GM21367 (cell line): ENCODE measurements around the gene GBF1.
"Not testable (repeated sequence)": the region's sequence is repeated elsewhere in the genome, so short reads cannot be mapped to it uniquely, and the experiment has no call there.

Experiments used
- ATAC-seq: cut with Tn5 transposase; IDR thresholded peaks from one replicate; pipeline ENCODE4 v1.9.1; 2021; ENCODE audit not compliant: unreplicated experiment

GBF1 gene, protein sequence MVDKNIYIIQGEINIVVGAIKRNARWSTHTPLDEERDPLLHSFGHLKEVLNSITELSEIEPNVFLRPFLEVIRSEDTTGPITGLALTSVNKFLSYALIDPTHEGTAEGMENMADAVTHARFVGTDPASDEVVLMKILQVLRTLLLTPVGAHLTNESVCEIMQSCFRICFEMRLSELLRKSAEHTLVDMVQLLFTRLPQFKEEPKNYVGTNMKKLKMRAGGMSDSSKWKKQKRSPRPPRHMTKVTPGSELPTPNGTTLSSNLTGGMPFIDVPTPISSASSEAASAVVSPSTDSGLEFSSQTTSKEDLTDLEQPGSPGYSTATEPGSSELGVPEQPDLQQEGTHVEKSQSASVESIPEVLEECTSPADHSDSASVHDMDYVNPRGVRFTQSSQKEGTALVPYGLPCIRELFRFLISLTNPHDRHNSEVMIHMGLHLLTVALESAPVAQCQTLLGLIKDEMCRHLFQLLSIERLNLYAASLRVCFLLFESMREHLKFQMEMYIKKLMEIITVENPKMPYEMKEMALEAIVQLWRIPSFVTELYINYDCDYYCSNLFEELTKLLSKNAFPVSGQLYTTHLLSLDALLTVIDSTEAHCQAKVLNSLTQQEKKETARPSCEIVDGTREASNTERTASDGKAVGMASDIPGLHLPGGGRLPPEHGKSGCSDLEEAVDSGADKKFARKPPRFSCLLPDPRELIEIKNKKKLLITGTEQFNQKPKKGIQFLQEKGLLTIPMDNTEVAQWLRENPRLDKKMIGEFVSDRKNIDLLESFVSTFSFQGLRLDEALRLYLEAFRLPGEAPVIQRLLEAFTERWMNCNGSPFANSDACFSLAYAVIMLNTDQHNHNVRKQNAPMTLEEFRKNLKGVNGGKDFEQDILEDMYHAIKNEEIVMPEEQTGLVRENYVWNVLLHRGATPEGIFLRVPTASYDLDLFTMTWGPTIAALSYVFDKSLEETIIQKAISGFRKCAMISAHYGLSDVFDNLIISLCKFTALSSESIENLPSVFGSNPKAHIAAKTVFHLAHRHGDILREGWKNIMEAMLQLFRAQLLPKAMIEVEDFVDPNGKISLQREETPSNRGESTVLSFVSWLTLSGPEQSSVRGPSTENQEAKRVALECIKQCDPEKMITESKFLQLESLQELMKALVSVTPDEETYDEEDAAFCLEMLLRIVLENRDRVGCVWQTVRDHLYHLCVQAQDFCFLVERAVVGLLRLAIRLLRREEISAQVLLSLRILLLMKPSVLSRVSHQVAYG (N-terminal part only)

GRCh38 chr10:102245082-102245931 lies at the start of gene GBF1:
Gene GBF1, plus strand, starts transcription at chr10:102245532. Its CDS starts 13,407 bp downstream, at chr10:102258939.
- peak; percentile 86 for ATAC-seq

GRCh38 chr10:102196893-102197292 lies 48.4 kb upstream of the GBF1 start:
- no peak for ATAC-seq

GRCh38 chr10:102198027-102198426 lies 47.3 kb upstream of the GBF1 start:
- ATAC-seq = no peak

DNA sequence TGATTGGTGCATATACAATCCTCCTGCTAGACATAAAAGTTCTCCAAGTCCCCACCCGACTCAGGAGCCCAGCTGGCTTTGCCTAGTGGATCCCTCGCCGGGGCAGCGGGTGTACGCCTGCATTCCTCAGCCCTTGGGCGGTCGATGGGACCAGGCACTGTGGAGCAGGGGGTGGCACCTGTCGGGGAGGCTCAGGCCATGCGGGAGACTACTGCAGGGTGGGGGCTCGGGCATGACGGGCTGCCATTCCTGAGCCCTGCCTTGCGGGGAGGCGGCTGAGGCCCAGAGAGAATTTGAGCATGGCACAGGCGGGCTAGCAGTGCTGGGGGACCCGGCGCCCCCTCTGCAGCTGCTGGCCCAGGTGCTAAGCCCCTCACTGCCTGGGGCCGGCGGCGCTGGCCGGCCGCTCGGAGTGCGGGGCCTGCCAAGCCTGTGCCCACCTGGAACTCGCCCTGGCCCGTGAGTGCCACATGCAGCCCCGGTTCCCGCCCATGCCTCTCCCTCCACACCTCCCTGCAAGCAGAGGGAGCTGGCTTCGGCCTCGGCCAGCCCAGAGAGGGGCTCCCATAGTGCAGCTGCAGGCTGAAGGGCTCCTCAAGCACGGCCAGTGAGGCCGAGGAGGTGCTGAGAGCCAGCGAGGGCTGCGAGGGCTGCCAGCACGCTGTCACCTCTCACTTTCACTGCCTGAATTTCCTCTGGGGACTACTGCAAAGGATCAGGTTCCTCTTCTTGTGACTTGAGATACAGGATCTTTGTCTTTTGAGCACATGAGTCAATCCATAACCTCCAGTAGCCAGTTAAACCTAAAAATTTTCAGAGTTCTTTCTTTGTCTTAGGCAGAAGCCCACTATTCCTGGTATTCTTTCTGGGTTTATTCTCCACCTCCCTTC lies 44.3 kb upstream of the GBF1 start:
- ATAC-seq = no peak

GRCh38 chr10:102202386-102202785 lies 42.9 kb upstream of the GBF1 start:
- no peak for ATAC-seq

GRCh38 chr10:102208311-102209035 lies 36.9 kb upstream of the GBF1 start:
- ATAC-seq = no peak

DNA sequence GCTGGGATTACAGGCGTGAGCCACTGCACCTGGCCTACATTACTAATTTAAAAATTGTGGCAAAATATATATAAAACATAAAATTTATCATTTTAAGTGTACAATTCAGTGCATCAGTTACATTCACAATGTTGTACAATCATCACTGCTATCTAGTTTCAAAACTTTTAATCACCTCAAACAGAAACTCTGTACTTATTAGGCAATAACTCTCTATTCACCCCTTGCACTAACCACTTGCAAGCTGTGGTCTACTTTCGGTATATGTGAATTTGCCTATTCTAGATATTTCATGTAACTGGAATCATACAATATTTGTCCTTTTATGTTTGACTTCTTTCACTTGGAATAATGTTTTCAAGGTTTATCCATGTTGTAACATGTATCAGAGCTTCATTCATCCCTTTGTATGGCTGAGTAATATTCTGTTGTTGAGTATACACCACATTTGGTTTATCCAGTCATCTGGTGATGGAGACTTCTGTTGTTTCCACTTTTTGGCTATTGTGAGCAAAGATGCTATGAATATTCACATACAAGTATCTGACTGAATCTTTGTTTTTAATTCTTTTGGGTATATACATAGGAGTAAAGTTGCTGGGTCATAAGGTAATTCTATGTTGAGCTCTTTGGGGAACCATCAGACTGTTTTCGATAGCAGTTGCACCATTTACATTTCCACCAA lies 33.6 kb upstream of the GBF1 start:
- no peak for ATAC-seq

GRCh38 chr10:102213599-102213998 lies 31.7 kb upstream of the GBF1 start:
- ATAC-seq = not testable (repeated sequence)

GRCh38 chr10:102219370-102219769 lies 26.0 kb upstream of the GBF1 start:
- no peak for ATAC-seq

DNA sequence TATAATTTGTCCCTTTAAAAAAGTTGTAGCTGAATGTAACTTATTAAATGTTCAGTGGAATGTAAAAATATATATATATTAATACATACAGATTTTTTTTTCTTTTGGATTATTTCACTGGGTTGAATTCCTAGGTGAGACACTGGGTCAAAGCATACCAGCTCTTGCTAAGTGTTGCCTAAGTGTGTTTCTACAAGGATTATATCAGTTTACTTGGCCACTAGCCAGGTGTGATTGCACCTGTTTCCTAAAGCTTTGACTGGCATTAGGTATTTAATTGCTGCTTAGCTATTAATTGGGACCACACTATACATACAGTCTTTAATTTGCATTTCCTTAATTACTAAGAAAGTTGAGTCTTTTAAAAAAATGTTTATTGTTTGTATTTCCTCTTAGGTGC lies 24.7 kb upstream of the GBF1 start:
- ATAC-seq = no peak

DNA sequence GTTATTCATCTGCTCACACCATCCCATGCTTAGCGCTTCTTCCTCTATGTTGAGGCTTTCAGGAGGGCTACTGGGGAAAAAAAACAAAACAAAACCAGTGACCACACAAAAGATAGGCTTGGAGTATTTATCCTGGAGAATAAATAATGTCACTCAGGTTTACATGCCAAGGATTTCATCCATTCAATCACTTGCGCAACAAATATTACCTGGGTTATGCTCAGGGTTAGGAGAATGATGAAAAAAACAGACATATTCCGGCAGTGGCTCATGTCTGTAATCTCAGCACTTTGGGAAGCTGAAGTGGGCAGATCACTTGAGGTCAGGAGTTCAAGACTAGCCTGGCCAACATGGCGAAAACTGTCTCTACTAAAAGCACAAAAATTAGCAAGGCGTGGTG lies 22.5 kb upstream of the GBF1 start:
- ATAC-seq = no peak

- peak; percentile 89 for ATAC-seq
Measured at GRCh38 chr10:102225646-102226541, 19.4 kb upstream of the GBF1 start, which contains the start of gene ELOVL3. Gene ELOVL3, plus strand, starts transcription at chr10:102226299. Its CDS starts 250 bp downstream, at chr10:102226549.

DNA sequence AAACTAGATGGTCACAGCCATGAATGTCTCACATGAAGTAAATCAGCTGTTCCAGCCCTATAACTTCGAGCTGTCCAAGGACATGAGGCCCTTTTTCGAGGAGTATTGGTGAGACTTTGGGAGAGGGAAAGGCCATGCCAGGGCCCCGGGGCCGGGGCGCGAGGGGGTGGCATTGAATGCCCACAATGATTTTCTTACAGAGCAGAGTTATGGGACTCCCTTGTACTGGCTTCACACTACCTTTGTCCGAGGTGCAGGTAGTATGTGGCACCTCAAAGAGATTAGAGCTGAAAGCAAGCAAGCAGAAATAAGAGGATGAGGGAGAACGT lies 18.8 kb upstream of the GBF1 start:
- no peak for ATAC-seq

DNA sequence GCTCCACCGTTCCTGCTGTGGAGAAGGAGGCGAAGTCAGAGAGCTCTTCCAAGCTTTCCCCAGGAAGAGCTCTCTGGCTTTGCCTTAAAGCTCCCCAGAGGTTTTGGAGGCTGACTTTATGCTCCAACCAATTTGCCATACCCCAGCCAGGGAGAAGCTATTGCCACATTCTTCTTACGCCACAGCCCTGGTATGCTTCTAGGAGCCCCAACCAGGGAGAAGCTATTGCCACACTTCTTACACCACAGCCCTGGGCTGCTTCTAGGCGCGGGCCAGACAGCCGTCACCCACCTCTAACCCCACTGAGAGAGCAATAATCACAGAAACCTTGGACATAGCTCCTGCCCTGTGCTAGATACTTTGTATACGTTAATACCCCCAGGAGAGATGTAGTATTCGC lies 18.3 kb upstream of the GBF1 start:
- no peak for ATAC-seq

- ATAC-seq = no peak
Measured at GRCh38 chr10:102229810-102230263, 15.5 kb upstream of the GBF1 start.

- no peak for ATAC-seq
Measured at GRCh38 chr10:102230264-102230860, 15.0 kb upstream of the GBF1 start.
